ENCODE results near the gene TM2D3. TPM values are rescaled to one million over a fixed set of nuclear protein-coding genes. Genes with fewer than 3 reads are reported as not detected.

The TM2D3 gene
- total RNA-seq, 1 experiment from 2014 or later: 23.1 TPM

- no peaks in the 10 kb centered on the region for H3K36me3 Mint-ChIP-seq
- H3K27me3 Mint-ChIP-seq (ENCODE audit: low read depth): peaks cover 6% of the 10 kb centered on the region; the same call in 1 of the 2 replicates
- no peak for ATAC-seq
- H3K27ac Mint-ChIP-seq: no peak overlapping the region
- H3K4me3 Mint-ChIP-seq: no peak overlapping the region
- POLR2A ChIA-PET: no interaction called here
- TF ChIP-seq IRF2 (CRISPR knock-in tag; IDR thresholded peaks at IDR 0.05; ENCODE audit: borderline replicate concordance, low read depth): no peak
- TF ChIP-seq KAT7 (CRISPR knock-in tag; IDR thresholded peaks at IDR 0.05; ENCODE audit: borderline replicate concordance): no peak
- no peak for TF ChIP-seq ZNF219 (CRISPR knock-in tag; IDR thresholded peaks at IDR 0.05; ENCODE audit: borderline replicate concordance)
- H3K4me1 Mint-ChIP-seq: peaks cover 10% of the 10 kb centered on the region
- H3K9me3 Mint-ChIP-seq: no peaks in the 10 kb centered on the region
- DNase-seq (ENCODE audit: low spot score): no peak
- CTCF ChIA-PET: no interaction called here
Observed at GRCh38 chr15:101611007-101611406, 41.2 kb downstream of the TM2D3 start.

DNA sequence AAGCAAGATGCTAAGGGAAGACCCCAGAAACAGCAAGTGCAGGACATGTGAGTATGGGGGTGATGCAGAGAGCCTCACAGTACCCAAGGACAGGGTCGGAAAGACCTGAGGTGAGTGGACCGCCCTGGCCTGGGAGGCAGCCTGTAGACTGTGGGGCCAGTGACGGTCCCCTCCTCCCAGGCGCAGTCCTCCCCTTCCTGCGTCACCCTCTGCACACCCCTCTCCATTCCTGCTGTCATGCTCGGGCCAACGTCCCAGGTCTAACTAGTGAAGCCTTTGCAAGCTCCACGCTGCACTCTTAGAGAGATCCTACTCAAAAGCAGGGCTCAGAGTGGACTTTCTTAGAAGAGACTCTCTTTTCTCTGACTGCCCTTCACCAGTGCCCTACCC lies 41.6 kb downstream of the TM2D3 start:
- Mint-ChIP-seq H3K4me1 (peaks cover 6% of the 10 kb centered on the region), H3K27ac (no peak overlapping the region), H3K9me3 (peaks cover 1% of the 10 kb centered on the region; the same call in 1 of the 2 replicates), H3K4me3 (no peak overlapping the region), H3K36me3 (no peaks in the 10 kb centered on the region), H3K27me3 (ENCODE audit: low read depth) (peaks cover 3% of the 10 kb centered on the region; the same call in 1 of the 2 replicates)
- DNase-seq (ENCODE audit: low spot score) (no peak), ATAC-seq (no peak)
- CTCF ChIA-PET: no interaction called here
- POLR2A ChIA-PET: no interaction called here
- TF ChIP-seq, protein P1, sequence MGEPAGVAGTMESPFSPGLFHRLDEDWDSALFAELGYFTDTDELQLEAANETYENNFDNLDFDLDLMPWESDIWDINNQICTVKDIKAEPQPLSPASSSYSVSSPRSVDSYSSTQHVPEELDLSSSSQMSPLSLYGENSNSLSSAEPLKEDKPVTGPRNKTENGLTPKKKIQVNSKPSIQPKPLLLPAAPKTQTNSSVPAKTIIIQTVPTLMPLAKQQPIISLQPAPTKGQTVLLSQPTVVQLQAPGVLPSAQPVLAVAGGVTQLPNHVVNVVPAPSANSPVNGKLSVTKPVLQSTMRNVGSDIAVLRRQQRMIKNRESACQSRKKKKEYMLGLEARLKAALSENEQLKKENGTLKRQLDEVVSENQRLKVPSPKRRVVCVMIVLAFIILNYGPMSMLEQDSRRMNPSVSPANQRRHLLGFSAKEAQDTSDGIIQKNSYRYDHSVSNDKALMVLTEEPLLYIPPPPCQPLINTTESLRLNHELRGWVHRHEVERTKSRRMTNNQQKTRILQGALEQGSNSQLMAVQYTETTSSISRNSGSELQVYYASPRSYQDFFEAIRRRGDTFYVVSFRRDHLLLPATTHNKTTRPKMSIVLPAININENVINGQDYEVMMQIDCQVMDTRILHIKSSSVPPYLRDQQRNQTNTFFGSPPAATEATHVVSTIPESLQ (CRISPR knock-in tag; IDR thresholded peaks at IDR 0.05): no peak
- TF ChIP-seq, protein P2, sequence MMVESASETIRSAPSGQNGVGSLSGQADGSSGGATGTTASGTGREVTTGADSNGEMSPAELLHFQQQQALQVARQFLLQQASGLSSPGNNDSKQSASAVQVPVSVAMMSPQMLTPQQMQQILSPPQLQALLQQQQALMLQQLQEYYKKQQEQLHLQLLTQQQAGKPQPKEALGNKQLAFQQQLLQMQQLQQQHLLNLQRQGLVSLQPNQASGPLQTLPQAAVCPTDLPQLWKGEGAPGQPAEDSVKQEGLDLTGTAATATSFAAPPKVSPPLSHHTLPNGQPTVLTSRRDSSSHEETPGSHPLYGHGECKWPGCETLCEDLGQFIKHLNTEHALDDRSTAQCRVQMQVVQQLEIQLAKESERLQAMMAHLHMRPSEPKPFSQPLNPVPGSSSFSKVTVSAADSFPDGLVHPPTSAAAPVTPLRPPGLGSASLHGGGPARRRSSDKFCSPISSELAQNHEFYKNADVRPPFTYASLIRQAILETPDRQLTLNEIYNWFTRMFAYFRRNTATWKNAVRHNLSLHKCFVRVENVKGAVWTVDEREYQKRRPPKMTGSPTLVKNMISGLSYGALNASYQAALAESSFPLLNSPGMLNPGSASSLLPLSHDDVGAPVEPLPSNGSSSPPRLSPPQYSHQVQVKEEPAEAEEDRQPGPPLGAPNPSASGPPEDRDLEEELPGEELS (CRISPR knock-in tag; IDR thresholded peaks at IDR 0.05): no peak
- TF ChIP-seq SMAD4 (CRISPR knock-in tag; IDR thresholded peaks at IDR 0.05) (no peak), ZNF263 (CRISPR knock-in tag; IDR thresholded peaks at IDR 0.05; ENCODE audit: low read depth) (no peak), NR2C2 (CRISPR knock-in tag; IDR thresholded peaks at IDR 0.05) (no peak), ZNF232 (CRISPR knock-in tag; IDR thresholded peaks at IDR 0.05) (no peak), KAT7 (CRISPR knock-in tag; IDR thresholded peaks at IDR 0.05; ENCODE audit: borderline replicate concordance) (no peak), NFATC4 (CRISPR knock-in tag; IDR thresholded peaks at IDR 0.05) (no peak), ZNF281 (CRISPR knock-in tag; IDR thresholded peaks at IDR 0.05) (no peak), CBFB (CRISPR knock-in tag; IDR thresholded peaks at IDR 0.05; ENCODE audit: low read depth) (no peak), ZBTB43 (CRISPR knock-in tag; IDR thresholded peaks at IDR 0.05) (no peak), SP1 (CRISPR knock-in tag; conservative IDR thresholded peaks at IDR 0.05) (no peak), OVOL2 (CRISPR knock-in tag; IDR thresholded peaks at IDR 0.05; ENCODE audit: borderline replicate concordance) (no peak), HMGA2 (CRISPR knock-in tag; IDR thresholded peaks at IDR 0.05) (no peak), PRRX2 (CRISPR knock-in tag; IDR thresholded peaks at IDR 0.05) (no peak), CDX4 (CRISPR knock-in tag; IDR thresholded peaks at IDR 0.05; ENCODE audit: borderline replicate concordance) (no peak)
- TF ChIP-seq, protein P3, sequence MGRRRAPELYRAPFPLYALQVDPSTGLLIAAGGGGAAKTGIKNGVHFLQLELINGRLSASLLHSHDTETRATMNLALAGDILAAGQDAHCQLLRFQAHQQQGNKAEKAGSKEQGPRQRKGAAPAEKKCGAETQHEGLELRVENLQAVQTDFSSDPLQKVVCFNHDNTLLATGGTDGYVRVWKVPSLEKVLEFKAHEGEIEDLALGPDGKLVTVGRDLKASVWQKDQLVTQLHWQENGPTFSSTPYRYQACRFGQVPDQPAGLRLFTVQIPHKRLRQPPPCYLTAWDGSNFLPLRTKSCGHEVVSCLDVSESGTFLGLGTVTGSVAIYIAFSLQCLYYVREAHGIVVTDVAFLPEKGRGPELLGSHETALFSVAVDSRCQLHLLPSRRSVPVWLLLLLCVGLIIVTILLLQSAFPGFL (CRISPR knock-in tag; IDR thresholded peaks at IDR 0.05; ENCODE audit: borderline replicate concordance): no peak
- TF ChIP-seq, protein P4, sequence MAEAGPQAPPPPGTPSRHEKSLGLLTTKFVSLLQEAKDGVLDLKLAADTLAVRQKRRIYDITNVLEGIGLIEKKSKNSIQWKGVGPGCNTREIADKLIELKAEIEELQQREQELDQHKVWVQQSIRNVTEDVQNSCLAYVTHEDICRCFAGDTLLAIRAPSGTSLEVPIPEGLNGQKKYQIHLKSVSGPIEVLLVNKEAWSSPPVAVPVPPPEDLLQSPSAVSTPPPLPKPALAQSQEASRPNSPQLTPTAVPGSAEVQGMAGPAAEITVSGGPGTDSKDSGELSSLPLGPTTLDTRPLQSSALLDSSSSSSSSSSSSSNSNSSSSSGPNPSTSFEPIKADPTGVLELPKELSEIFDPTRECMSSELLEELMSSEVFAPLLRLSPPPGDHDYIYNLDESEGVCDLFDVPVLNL (CRISPR knock-in tag; IDR thresholded peaks at IDR 0.05; ENCODE audit: borderline replicate concordance, low read depth): no peak

All from WTC11 (cell line).